HepG2 (cell line): ENCODE measurements around the gene GNB3. TPM values are rescaled to one million over a fixed set of nuclear protein-coding genes. Genes with fewer than 3 reads are reported as not detected.
A peak's percentile ranks its signal among the peaks of the same experiment; 100 is the strongest.

Experiments
- KLF13 ChIP-seq: sonication (generic); formaldehyde crosslinking; IDR thresholded peaks from 2 replicates; pipeline ENCODE4 v1.4.0; 2020; ENCODE audit warnings: mild to moderate bottlenecking, missing genetic modification reagents
- KLF6 ChIP-seq: IDR thresholded peaks from 2 replicates; pipeline ENCODE4 v1.8.0; 2016; ENCODE audit warnings: missing biosample characterization, missing genetic modification reagents
- MBD4 ChIP-seq: IDR thresholded peaks from 2 replicates; pipeline ENCODE4 v1.6.1; 2012; ENCODE audit warnings: low read length, inconsistent platforms, borderline replicate concordance
- RFXAP ChIP-seq: sonication (generic); formaldehyde crosslinking; IDR thresholded peaks from 2 replicates; pipeline ENCODE4 v1.4.0; 2020; ENCODE audit warnings: missing genetic modification reagents, borderline replicate concordance
- SP5 ChIP-seq: IDR thresholded peaks from 2 replicates; pipeline ENCODE4 v1.6.1; 2016; ENCODE audit warnings: low read depth, borderline replicate concordance
- ZFX ChIP-seq: sonication (generic); formaldehyde crosslinking; IDR thresholded peaks from 2 replicates; pipeline ENCODE4 v1.4.0; 2020; ENCODE audit warnings: mild to moderate bottlenecking, low read depth, missing genetic modification reagents, moderate library complexity
- ZNF235 ChIP-seq: sonication (generic); formaldehyde crosslinking; IDR thresholded peaks from 2 replicates; pipeline ENCODE4 v1.8.1; 2023; ENCODE audit warnings: mild to moderate bottlenecking, missing genetic modification reagents, borderline replicate concordance
- ZNF761 ChIP-seq: sonication (generic); formaldehyde crosslinking; conservative IDR thresholded peaks from 2 replicates; pipeline ENCODE4 v1.4.0; 2020; ENCODE audit warnings: mild to moderate bottlenecking, missing genetic modification reagents
- ZNF816 ChIP-seq: sonication (generic); formaldehyde crosslinking; IDR thresholded peaks from 2 replicates; pipeline ENCODE4 v1.8.0; 2022; ENCODE audit warnings: missing genetic modification reagents, mild to moderate bottlenecking, borderline replicate concordance
- polyA plus RNA-seq, 8 experiments: library from polyadenylated mRNA; depleted of rRNA in 3 of 8; stranded (reverse) in 7 of 8; unstranded in 1 of 8; fragments of >200 nt; fragmentation: Illumina TruSeq in 4 of 8; extraction: Trizol in 4 of 8; gene quantifications; 2 replicates each; pipeline versions ENCODE4 v1.2.1 to v1.2.3, GENCODE V29; 2011 to 2016; ENCODE audit warnings: low read depth in 4 of 8, missing spikeins in 1 of 8, mixed read lengths in 1 of 8; ENCODE audit not compliant: insufficient read depth in 1 of 8
- total RNA-seq, 5 experiments: library from RNA; depleted of rRNA; stranded (reverse); fragments of >200 nt; fragmentation: Illumina TruSeq; extraction: Trizol; gene quantifications; 2 replicates each; pipeline ENCODE4 v1.2.3, GENCODE V29; 2016; ENCODE audit warnings: low read depth in 1 of 5
- TF ChIP-seq, protein P1 (sequence below): sonication (generic); formaldehyde crosslinking; IDR thresholded peaks from 2 replicates; pipeline ENCODE4 v1.4.0; 2020; ENCODE audit warnings: mild to moderate bottlenecking, missing genetic modification reagents
- TF ChIP-seq, protein P2 (sequence below): sonication (generic); formaldehyde crosslinking; IDR thresholded peaks from 2 replicates; pipeline ENCODE4 v1.5.0; 2020; ENCODE audit warnings: mild to moderate bottlenecking, missing genetic modification reagents
- TF ChIP-seq, protein P3 (sequence below): sonication (generic); formaldehyde crosslinking; IDR thresholded peaks from 2 replicates; pipeline ENCODE4 v1.5.0; 2020; ENCODE audit warnings: mild to moderate bottlenecking, missing genetic modification reagents, borderline replicate concordance

The GNB3 gene
- total and polyA plus RNA-seq, 2 of the 13 experiments (the other 11 are each of a cell fraction or from before 2014, with no cell fraction given): 1.3 to 3.6 TPM

DNA sequence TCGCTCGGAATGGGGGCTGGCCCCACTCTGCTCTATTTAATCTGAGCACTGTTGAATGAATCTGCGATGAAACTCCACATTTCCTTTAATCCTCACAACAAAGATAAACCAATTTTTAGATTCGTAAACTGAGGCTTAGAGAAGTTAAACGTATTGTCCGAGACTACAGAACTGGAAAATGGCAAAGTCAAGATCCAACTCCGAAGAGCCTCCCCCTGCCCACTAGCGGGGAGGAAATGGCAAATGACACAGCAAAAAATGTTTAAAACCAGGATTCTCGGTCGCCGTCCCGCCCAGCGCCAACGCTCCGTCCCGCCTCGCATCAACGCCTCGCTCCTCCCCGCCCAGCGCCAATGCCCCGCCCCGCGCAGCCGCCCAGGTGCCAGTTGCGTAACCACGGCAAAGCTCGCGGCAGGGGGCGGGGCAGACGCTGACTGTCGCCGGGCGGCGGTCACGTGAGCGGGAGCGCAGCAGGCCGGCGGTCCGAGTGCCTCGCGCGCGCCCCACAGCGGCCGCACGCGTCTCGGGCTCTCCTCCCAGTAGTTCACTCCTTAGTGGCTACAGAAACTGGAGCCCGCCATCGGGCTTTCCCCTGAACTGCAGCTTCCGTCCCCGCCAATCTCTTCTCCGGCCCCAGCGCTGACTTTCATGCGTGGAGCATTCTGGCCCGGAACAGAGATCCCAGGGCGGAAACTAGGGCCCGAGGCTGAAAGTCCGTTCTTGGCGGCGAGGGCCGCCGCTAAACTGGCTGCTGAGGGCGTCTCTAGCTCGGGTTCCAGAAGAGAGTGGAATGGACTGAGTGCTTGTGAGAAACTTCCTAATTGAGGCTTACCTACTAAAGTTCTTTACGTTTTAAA, 50.3 kb downstream of the GNB3 start (continued):
- TF ChIP-seq, protein P1, sequence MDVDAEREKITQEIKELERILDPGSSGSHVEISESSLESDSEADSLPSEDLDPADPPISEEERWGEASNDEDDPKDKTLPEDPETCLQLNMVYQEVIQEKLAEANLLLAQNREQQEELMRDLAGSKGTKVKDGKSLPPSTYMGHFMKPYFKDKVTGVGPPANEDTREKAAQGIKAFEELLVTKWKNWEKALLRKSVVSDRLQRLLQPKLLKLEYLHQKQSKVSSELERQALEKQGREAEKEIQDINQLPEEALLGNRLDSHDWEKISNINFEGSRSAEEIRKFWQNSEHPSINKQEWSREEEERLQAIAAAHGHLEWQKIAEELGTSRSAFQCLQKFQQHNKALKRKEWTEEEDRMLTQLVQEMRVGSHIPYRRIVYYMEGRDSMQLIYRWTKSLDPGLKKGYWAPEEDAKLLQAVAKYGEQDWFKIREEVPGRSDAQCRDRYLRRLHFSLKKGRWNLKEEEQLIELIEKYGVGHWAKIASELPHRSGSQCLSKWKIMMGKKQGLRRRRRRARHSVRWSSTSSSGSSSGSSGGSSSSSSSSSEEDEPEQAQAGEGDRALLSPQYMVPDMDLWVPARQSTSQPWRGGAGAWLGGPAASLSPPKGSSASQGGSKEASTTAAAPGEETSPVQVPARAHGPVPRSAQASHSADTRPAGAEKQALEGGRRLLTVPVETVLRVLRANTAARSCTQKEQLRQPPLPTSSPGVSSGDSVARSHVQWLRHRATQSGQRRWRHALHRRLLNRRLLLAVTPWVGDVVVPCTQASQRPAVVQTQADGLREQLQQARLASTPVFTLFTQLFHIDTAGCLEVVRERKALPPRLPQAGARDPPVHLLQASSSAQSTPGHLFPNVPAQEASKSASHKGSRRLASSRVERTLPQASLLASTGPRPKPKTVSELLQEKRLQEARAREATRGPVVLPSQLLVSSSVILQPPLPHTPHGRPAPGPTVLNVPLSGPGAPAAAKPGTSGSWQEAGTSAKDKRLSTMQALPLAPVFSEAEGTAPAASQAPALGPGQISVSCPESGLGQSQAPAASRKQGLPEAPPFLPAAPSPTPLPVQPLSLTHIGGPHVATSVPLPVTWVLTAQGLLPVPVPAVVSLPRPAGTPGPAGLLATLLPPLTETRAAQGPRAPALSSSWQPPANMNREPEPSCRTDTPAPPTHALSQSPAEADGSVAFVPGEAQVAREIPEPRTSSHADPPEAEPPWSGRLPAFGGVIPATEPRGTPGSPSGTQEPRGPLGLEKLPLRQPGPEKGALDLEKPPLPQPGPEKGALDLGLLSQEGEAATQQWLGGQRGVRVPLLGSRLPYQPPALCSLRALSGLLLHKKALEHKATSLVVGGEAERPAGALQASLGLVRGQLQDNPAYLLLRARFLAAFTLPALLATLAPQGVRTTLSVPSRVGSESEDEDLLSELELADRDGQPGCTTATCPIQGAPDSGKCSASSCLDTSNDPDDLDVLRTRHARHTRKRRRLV (CRISPR knock-in tag): 0 out of 2 replicates have a peak, but pooled peaks have one; percentile 37
- TF ChIP-seq, protein P2, sequence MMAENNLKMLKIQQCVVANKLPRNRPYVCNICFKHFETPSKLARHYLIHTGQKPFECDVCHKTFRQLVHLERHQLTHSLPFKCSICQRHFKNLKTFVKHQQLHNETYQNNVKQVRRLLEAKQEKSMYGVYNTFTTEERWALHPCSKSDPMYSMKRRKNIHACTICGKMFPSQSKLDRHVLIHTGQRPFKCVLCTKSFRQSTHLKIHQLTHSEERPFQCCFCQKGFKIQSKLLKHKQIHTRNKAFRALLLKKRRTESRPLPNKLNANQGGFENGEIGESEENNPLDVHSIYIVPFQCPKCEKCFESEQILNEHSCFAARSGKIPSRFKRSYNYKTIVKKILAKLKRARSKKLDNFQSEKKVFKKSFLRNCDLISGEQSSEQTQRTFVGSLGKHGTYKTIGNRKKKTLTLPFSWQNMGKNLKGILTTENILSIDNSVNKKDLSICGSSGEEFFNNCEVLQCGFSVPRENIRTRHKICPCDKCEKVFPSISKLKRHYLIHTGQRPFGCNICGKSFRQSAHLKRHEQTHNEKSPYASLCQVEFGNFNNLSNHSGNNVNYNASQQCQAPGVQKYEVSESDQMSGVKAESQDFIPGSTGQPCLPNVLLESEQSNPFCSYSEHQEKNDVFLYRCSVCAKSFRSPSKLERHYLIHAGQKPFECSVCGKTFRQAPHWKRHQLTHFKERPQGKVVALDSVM (CRISPR knock-in tag): peak; percentile 7; the same call in 1 of the 2 replicates
- TF ChIP-seq, protein P3, sequence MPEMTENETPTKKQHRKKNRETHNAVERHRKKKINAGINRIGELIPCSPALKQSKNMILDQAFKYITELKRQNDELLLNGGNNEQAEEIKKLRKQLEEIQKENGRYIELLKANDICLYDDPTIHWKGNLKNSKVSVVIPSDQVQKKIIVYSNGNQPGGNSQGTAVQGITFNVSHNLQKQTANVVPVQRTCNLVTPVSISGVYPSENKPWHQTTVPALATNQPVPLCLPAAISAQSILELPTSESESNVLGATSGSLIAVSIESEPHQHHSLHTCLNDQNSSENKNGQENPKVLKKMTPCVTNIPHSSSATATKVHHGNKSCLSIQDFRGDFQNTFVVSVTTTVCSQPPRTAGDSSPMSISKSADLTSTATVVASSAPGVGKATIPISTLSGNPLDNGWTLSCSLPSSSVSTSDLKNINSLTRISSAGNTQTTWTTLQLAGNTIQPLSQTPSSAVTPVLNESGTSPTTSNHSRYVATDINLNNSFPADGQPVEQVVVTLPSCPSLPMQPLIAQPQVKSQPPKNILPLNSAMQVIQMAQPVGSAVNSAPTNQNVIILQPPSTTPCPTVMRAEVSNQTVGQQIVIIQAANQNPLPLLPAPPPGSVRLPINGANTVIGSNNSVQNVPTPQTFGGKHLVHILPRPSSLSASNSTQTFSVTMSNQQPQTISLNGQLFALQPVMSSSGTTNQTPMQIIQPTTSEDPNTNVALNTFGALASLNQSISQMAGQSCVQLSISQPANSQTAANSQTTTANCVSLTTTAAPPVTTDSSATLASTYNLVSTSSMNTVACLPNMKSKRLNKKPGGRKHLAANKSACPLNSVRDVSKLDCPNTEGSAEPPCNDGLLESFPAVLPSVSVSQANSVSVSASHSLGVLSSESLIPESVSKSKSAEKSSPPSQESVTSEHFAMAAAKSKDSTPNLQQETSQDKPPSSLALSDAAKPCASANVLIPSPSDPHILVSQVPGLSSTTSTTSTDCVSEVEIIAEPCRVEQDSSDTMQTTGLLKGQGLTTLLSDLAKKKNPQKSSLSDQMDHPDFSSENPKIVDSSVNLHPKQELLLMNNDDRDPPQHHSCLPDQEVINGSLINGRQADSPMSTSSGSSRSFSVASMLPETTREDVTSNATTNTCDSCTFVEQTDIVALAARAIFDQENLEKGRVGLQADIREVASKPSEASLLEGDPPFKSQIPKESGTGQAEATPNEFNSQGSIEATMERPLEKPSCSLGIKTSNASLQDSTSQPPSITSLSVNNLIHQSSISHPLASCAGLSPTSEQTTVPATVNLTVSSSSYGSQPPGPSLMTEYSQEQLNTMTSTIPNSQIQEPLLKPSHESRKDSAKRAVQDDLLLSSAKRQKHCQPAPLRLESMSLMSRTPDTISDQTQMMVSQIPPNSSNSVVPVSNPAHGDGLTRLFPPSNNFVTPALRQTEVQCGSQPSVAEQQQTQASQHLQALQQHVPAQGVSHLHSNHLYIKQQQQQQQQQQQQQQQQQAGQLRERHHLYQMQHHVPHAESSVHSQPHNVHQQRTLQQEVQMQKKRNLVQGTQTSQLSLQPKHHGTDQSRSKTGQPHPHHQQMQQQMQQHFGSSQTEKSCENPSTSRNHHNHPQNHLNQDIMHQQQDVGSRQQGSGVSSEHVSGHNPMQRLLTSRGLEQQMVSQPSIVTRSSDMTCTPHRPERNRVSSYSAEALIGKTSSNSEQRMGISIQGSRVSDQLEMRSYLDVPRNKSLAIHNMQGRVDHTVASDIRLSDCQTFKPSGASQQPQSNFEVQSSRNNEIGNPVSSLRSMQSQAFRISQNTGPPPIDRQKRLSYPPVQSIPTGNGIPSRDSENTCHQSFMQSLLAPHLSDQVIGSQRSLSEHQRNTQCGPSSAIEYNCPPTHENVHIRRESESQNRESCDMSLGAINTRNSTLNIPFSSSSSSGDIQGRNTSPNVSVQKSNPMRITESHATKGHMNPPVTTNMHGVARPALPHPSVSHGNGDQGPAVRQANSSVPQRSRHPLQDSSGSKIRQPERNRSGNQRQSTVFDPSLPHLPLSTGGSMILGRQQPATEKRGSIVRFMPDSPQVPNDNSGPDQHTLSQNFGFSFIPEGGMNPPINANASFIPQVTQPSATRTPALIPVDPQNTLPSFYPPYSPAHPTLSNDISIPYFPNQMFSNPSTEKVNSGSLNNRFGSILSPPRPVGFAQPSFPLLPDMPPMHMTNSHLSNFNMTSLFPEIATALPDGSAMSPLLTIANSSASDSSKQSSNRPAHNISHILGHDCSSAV (CRISPR knock-in tag): 0 out of 2 replicates have a peak, but pooled peaks have one; percentile 53
- TF ChIP-seq ZFX (CRISPR knock-in tag) (peak; percentile 22; the same call in 1 of the 2 replicates), KLF13 (no peak), ZNF235 (CRISPR knock-in tag) (no peak), SP5 (CRISPR knock-in tag) (peak; percentile 99), RFXAP (CRISPR knock-in tag) (no peak; the same call in none of the 2 replicates), KLF6 (CRISPR knock-in tag) (0 out of 2 replicates have a peak, but pooled peaks have one; percentile 40), ZNF761 (CRISPR knock-in tag) (peak; percentile 46; the same call in 1 of the 2 replicates), ZNF816 (CRISPR knock-in tag) (0 out of 2 replicates have a peak, but pooled peaks have one; percentile 66), MBD4 (no peak)
